Measurements from ENCODE around the gene VIPR2. TPM values are rescaled to one million over a fixed set of nuclear protein-coding genes. Genes with fewer than 3 reads are reported as not detected.

VIPR2 gene
- total RNA-seq, 1 donor from 2014 or later: 0.07 TPM

- Mint-ChIP-seq H3K9me3 (ENCODE audit: low read depth) (no peaks in the 10 kb centered on the region), H3K4me3 (ENCODE audit: unreplicated experiment) (no peak overlapping the region), H3K27me3 (ENCODE audit: low read depth) (peaks cover 5% of the 10 kb centered on the region), H3K36me3 (ENCODE audit: low read depth) (no peaks in the 10 kb centered on the region), H3K4me1 (ENCODE audit: low read depth) (peaks cover 55% of the 10 kb centered on the region), H3K27ac (ENCODE audit: unreplicated experiment) (no peak overlapping the region)
- DNase-seq (ENCODE audit: low spot score): peak; percentile 85
- no peak for TF ChIP-seq CTCF (IDR thresholded peaks at IDR 0.05)
Observed at GRCh38 chr7:159013825-159014289, 130.8 kb downstream of the VIPR2 start.

- Mint-ChIP-seq H3K4me1 (ENCODE audit: low read depth) (peaks cover 53% of the 10 kb centered on the region), H3K27me3 (ENCODE audit: low read depth) (peaks cover 5% of the 10 kb centered on the region), H3K9me3 (ENCODE audit: low read depth) (no peaks in the 10 kb centered on the region), H3K36me3 (ENCODE audit: low read depth) (no peaks in the 10 kb centered on the region), H3K27ac (ENCODE audit: unreplicated experiment) (no peak overlapping the region), H3K4me3 (ENCODE audit: unreplicated experiment) (no peak overlapping the region)
- no peak for TF ChIP-seq CTCF (IDR thresholded peaks at IDR 0.05)
- DNase-seq (ENCODE audit: low spot score): peak; percentile 71
Observed at GRCh38 chr7:159013181-159013690, 131.4 kb downstream of the VIPR2 start.

- Mint-ChIP-seq H3K27ac (ENCODE audit: unreplicated experiment) (peak overlapping the region; percentile 37), H3K9me3 (ENCODE audit: low read depth) (no peaks in the 10 kb centered on the region), H3K4me3 (ENCODE audit: unreplicated experiment) (no peak overlapping the region), H3K36me3 (ENCODE audit: low read depth) (no peaks in the 10 kb centered on the region), H3K27me3 (ENCODE audit: low read depth) (peaks cover 5% of the 10 kb centered on the region), H3K4me1 (ENCODE audit: low read depth) (peaks cover 53% of the 10 kb centered on the region)
- no peak for TF ChIP-seq CTCF (IDR thresholded peaks at IDR 0.05)
- no peak for DNase-seq (ENCODE audit: low spot score)
Observed at GRCh38 chr7:159012353-159013069, 132.2 kb downstream of the VIPR2 start.

GRCh38 chr7:159011722-159012022, 133.0 kb downstream of the VIPR2 start:
- peaks cover 53% of the 10 kb centered on the region for H3K4me1 Mint-ChIP-seq (ENCODE audit: low read depth)
- H3K4me3 Mint-ChIP-seq (ENCODE audit: unreplicated experiment): no peak overlapping the region
- H3K9me3 Mint-ChIP-seq (ENCODE audit: low read depth): no peaks in the 10 kb centered on the region
- TF ChIP-seq CTCF (IDR thresholded peaks at IDR 0.05): no peak
- H3K36me3 Mint-ChIP-seq (ENCODE audit: low read depth): no peaks in the 10 kb centered on the region
- DNase-seq (ENCODE audit: low spot score): no peak
- H3K27me3 Mint-ChIP-seq (ENCODE audit: low read depth): peaks cover 1% of the 10 kb centered on the region
- H3K27ac Mint-ChIP-seq (ENCODE audit: unreplicated experiment): no peak overlapping the region

GRCh38 chr7:159010937-159011721, 133.5 kb downstream of the VIPR2 start:
- Mint-ChIP-seq H3K4me1 (ENCODE audit: low read depth) (peaks cover 53% of the 10 kb centered on the region), H3K9me3 (ENCODE audit: low read depth) (no peaks in the 10 kb centered on the region), H3K27me3 (ENCODE audit: low read depth) (no peaks in the 10 kb centered on the region), H3K36me3 (ENCODE audit: low read depth) (no peaks in the 10 kb centered on the region), H3K4me3 (ENCODE audit: unreplicated experiment) (no peak overlapping the region), H3K27ac (ENCODE audit: unreplicated experiment) (peak overlapping the region; percentile 2)
- no peak for TF ChIP-seq CTCF (IDR thresholded peaks at IDR 0.05)
- peak; percentile 74 for DNase-seq (ENCODE audit: low spot score)

All from chondrocyte (in vitro differentiated cells).